GM19240 (cell line): ENCODE measurements around the gene LZIC.
"Not testable (repeated sequence)": the region's sequence is repeated elsewhere in the genome, so short reads cannot be mapped to it uniquely, and the experiment has no call there.

Source experiments
- DNase-seq: peaks from one replicate; pipeline ENCODE4 v3.0.0; 2011; ENCODE audit warnings: low spot score; ENCODE audit not compliant: insufficient read length

Gene LZIC

DNA sequence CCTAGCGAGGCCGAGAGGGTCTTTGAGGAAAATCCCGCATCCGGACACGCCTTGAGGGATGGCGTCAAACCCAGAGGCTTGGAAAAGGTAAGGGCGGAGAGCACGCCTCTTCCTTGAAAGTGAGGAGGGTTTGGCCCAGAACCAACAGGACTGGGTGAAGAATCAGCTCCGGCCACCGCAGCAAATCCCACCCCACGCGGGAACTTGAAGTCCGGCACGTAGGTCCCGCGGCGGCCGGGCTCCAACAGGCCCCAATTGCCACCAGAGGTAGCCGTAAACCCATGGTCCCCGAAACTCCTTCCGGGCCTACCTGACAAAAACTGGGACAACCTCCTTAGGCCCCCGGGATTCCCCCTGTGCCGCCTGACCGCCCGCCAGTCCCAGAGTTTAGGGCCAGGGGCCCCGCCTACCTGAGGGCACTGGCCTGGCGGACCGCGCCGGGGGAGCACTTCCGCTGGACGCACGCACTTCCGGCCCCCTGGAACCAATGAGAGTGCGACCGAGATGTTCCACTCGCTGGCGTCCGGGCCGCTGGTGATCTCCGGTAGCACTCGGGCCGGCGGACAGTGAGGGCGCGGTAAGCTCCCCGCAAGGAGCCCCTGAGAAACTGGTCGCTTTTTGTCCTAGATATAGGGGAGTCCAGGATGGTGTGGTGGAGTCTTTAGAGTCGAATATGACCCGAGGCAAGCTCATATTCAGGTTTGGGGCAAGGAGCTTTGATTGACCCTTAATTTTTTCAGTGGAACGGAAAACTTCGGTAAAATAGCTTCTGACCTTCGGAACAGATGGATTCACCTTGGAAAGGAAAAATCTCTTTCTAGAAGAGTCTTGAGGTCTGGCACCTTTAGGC lies at the start of gene LZIC, which contains the start of gene NMNAT1:
LZIC (minus strand) TSS at position 453 of the 850 bp plus-strand sequence. CDS start 6,772 bp downstream, outside the sequence.
NMNAT1 (plus strand) TSS at position 537 of the 850 bp plus-strand sequence. CDS start 28,599 bp downstream, outside the sequence.
- peak; percentile 82 for DNase-seq

DNA sequence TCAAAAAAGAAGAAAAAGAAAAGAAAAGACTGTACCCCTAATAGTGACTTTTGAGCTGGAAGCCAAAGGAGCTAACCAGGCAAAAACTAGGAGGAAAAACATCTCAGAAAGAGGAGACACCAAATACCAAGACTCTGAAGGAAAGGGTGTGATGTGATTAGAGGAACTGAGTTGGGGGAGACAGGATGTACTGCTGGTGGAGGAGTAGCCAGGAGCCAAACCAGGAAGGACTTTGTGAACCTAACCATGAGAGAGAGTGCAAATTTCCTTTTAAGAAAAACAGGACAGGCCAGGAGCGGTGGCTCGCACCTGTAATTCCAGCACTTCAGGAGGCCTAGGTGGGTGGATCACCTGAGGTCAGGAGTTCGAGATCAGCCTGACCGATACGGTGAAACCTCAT lies 49.7 kb upstream of the LZIC start:
- no peak for DNase-seq

DNA sequence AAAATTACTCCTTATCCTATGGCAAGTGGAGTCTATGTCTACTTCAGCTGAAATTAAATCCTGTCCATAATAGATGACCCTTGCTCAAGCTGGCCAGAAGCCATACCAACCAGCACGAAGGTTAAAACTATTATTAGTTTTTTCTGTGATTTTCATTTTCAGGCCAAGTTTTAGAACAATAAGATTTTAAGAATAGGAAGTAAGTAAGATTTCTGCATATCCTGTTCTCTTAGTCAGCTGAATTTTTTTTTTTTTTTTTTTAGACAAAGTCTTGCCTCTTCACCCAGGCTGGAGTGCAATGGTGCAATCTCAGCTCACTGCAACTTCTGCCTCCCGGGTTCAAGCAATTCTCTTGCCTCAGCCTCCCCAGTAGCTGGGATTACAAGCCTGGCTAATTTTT lies 47.8 kb upstream of the LZIC start:
- DNase-seq = no peak

DNA sequence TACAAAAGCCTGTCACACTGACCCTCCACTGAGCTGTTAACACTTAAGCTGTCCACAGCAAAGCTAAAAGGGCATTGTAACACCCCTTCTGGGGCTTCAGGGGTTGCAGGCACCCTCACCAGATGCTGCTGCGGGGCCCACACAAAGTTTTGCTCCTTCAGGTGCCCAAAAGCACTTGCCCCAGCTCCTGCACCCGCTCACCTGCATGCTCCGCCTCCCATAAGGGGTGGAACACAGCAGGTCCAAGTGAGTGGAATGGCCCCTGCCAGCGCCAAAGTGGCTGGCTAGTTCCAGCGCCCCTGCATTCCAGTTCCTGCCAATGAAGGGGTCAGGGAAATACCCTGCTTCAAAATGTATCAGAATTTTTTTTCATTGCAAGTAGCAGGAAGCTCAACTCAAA lies 46.6 kb upstream of the LZIC start:
- DNase-seq = no peak

DNA sequence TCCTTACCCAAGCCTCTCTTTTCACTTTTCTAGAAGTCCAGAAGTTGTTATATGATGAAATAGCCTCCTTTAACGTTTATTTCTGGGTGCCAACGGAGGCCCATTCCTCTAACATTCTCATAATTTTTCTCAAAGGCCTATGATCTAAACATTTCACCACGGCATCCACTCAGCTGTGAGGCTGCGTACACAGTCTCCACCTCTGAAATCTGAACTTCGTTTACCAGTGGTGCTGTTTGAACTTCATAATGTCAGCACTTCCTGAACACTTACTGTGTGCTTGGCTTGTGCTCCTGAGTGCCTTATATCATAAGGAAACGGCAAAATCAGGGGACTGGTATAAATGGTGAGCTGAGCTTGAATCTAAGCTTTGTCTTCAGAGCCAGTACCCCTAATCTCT lies 41.8 kb upstream of the LZIC start:
- no peak for DNase-seq

DNA sequence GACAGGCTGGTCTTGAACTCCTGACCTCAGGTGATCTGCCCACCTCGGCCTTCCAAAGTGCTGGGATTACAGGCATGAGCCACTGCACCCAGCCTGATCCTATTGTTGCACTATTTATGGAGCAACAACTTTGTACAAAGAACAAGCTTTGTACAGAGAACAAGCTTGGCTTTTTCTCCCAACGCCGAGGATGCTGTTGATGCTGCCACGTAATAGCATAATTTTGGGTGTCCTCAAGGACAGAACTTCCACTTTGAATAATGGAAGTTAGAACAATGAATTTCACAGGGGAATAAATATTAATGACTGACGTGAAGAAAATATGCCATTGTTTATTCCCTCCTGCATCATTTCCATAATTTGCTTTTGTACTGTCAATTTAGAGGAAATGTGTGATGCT lies 41.1 kb upstream of the LZIC start:
- DNase-seq = no peak

DNA sequence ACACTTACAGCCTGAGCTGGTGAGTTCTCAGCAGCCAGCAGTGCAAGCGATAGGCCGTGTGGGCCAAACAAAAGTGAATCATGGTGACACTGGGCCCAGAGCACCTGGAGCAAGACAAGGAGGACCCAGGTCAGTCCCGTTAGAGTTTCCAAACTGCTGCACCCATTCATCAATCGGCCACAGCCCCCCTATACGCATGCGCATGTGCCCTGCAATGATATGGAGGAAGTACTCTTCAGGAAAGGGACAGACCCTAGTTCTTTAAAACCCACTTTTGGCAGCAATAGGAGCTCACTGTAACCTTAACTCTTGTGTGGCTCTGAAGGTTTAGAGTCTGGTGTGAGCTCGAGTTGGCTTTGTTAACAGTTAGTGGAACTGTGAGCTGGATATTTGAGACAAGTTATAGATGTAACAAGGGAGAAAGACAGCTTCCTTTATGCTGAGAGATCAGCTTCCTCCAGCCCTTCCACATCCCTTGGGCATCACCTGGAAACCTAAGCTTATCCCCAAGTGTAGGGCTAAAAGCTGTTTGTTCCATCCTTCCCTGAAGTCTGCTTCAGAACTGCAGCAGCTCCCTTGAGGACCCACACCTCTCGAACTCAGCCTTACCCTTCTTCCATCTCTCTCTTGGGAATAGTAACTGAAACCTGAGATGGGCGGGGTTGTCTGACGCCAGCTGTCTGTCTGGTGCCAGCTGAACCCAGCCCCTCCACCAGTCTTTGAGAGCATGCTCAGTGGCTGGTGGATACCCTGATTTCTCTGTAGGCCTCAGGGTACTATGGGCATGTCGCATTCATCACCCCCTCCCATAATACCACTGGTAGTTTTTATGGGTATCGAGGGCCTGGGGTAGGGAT lies 17.7 kb upstream of the LZIC start:
- DNase-seq = peak; percentile 5

DNA sequence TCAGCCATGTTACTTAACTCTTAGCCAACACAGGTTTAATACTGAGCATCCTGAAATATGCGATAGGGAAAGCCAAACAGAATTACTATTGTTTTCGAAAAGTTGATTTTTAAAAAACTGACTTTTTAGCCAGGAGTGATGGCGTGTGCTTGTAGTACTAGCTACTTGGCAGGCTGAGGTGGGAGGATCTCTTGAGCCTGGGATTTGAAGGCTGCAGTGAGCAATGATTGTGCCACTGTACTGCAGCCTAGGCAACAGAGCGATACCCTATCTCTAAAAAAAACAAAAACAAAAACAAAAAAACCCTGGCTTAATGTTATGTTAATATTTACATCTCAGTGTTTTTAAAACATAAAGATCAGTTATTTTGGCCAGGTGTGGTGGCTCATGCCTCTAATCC lies 16.8 kb upstream of the LZIC start:
- DNase-seq = no peak

DNA sequence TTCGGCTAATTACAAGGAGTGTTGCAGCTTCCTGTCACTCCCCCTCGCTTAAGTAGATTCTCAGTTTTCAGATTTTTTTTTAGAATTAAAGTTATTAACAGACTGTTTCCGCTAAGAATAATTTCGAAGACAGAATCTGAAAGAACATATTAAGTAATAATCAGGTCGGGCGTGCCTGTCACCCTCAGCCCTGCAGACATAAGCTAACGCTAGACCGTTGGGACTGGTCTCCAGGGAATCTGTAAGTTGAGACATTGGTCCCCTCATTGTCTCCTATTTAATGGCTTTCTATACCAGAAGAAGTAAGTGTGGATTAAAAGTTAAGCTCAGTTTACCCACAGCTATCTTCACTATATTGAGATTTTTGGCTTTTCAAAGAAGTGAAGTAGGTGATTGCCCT lies 14.5 kb upstream of the LZIC start:
- no peak for DNase-seq

DNA sequence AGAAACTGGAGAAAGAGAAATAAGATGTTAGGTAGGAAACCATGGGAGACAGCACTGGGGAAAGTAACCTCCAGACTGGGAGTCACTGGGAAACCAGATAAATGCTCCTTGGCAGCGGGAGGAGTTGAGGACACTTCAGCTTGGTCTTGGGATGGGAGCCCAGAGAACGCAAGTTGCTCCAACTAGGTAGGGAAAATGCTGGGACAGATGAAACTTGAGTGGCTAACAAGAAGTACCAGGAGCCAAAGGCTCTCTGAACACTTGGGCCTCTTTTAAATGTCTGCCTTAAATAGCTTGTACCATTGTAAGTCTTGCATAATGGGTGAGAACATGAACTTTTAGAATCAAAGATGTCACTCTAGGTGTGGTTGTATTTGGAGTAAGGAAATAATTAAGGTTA lies 3.1 kb upstream of the LZIC start:
- no peak for DNase-seq

DNA sequence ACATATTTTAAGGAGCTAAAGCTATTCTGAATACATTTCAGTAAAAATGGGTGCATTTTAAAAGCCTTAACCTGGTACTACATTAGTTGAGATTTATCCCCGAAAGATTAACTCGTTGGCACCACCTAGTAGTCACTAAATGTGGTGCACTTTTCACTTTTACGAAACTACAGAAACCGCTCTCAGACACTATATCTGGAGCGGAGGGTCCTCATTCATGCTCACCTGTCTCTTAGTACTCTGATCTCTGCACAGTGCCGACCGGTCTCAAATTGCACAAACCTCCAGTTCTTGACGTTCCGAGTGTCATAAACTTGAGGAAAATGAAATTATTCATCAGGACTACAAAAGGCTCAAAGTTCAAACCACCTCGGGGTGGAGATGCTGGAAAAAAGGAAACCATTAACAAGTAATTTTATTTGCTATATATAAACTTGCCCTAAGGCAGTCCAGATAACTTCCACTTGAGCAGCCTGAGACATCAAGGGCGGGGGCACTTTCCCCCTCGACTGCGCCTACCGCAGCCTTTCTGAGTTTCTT lies 722 bp downstream of the LZIC start:
- peak; percentile 5 for DNase-seq

DNA sequence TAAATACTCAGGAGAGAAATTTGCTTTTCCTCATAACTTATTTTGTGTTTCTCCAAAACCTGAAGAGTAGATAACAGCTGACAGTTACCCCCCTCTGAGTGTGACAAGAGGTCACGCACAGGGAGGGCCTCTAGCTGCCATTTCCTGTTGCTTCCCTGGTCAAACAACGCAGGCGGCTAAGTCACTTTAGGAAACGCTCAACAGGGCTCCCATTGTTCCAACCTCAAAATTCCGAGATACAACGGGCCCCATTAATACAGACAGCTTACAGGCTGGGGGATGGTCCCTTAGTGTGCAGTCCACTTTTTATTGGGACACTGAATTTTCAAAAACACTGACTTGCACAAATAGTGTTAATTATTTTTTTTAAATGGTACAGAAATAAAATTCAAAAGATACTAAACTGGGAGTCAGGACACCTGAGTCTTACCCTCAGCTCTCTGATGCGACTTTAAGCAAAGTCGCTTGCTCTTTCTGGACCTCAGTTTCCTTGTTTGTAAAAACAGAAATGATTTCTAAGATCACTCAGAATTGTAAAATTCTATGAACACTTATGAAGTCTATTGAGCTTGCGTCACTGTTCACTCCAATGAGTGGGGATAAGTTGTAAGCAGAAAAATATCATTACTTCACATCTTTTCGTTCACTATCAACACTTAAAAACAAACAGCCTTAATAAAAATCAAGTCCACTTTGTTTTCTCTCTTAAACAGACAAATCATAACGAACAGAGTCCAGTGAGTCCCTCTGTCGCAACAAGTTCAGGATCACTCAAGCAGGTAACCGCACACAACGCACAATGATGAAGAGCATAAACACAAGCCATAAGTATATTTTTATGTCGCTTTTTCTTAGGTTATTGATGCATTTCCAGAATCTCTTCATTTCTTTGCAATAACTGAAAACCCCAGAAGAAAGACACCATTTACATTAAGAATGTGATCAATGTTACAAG lies 13.5 kb downstream of the LZIC start:
- DNase-seq = no peak

DNA sequence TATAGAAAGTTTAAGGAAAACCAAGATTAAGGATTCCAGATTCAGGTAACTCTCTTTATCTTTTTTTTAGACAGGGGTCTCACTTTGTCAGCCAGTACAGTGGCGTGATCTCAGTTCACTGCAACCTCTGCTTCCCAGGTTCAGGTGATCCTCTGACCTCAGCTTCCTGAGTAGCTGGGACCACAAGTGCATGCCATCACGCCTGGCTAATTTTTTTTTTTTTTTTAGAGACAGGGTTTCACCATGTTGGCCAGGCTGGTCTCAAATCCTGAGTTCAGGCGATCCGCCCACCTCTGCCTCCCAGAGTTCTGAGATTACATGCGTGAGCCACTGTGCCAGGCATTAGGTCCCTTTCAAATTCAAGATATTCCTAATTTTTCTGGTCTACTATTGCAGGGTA lies 15.9 kb downstream of the LZIC start:
- DNase-seq = no peak

DNA sequence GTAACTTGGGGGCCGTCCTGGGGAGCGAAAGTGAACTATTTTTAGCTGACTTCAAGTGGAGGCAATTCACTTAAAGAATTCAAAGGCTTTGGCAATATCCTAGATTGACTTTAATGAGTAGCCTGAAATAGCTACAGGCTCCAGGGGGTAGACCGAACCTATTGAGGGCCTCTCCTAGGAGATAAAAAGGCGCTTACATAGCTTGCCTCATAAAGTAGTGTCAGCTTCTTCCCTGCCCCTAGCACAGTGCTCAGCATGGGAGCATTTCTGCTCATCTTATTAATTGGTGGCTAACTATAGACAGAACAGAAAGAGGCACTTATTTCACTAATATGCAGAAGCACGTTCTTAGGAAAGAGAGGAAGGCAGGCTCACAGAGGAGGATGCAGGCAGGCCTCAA lies 20.8 kb downstream of the LZIC start:
- no peak for DNase-seq

DNA sequence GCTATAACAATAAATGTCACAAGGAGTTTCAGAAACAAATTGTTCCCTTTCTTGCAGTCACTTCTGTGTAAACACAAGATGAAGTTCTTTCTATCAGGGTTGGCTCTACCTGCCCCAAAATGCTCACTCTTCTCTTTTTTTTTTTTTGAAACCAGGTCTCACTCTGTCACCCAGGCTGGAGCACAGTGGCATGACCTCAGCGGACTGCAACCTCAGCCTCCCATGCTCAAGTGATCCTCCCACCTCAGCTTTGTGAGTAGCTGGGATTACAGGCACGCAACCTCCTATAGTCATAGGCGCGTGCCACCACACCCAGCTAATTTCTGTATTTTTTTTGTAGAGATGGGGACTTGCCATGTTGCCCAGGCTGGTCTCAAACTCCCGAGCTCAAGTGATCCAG lies 22.6 kb downstream of the LZIC start:
- no peak for DNase-seq

DNA sequence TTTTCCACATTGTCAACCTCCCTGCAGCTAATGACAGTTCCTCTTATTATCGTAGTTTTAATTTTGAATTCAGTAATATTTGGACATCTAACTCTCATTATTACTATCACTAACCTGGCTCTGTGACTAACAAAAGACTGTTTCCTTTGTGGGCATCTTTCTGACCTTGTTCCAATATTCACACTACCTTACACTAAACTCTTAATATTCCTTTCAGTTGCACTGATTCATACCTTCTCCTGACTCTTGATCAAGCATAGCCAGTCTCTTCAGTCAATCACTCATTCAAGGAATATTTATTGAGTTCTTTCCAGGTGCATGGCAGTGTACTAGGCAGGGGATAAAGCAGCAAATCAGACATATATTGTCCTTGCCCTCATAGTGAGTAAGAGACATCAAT lies 25.3 kb downstream of the LZIC start:
- no peak for DNase-seq

DNA sequence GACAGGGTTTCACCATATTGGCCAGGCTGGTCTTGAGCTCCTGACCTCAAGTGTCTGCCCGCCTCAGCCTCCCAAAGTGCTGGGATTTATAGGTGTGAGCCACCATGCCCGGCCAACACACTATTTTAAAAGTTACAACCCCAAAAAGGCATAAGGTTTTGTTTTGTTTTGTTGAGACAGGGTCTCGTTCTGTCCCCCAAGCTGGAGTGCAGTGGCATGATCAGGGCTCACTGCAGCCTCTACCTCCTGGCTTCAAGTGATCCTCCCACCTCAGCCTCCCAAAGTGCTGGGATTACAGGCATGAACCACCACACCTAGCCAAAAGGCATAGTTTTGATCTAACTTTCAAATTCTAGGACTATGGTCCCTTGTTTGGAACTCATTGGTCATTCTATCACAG lies 25.7 kb downstream of the LZIC start:
- DNase-seq = not testable (repeated sequence)

DNA sequence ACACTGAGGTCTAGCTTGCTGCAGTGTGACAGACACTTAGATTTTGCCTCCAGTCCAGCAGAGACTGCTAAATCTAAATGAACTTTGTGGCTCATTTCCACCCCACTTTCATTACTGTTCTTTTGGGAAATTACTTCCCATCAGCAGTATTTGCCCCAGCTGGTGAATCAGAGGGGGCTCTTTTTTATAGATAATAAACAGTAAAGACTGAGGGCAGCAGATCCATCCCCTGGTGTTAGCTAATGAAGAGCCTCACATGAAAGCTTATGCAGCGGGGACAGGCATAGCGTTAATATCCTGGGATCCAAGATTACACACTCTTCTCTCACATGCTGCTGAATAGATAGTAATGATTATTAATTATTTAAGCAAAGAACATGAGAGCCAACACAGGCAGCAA lies 26.7 kb downstream of the LZIC start:
- DNase-seq = no peak

DNA sequence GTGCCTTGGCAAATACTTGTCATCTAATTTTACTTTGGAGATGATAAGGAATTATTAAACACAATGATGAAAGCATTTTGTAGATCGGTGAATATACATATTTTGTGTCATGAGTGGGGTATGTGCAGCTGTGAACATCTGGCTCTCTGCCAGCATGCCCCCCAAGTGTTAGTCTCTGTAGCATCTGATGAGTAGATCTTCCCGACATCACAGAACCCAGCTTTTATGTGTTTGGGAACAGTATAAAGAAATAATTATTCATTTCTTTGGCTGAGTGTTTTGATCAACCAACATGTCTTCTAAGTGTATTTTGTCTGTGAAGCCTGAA lies 28.6 kb downstream of the LZIC start:
- no peak for DNase-seq

DNA sequence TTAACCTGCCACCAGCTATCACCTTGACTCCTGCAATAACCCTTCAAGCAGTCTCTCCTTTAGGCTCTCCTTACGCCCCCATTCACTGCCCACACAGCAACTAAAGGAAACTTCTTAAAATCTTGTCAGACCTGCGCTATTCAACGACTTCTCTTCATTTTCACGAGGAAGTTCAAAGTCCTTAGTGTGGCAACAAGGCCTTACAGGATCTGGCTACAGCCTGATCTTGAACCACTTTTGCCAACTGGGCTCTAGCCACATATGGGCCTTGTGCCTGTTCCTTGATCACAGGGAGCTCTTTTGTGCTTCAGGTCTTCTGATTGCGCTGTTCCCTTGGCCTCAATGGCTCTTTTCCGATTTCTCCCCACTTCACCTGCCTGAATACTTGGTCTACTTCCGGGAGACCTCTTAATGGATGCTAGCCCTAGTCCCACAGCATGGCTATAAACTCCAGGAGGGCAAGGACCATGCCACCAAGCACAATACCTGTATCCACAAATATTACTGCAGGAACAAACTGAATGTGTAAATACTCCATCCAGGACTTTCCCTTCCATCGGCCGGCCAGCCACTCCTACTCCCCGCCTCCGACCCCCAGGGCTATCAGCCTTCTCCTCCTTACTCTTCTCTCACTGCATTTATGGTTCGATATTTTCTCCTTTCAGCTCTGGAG lies 30.8 kb downstream of the LZIC start:
- no peak for DNase-seq
